Mesangial cell (primary cell): ENCODE results near the gene NME3. TPM values are rescaled to one million over a fixed set of nuclear protein-coding genes. Genes with fewer than 3 reads are reported as not detected.

Experiments used
- total RNA-seq: library from RNA; depleted of rRNA; stranded (reverse); fragments of >200 nt; gene quantifications from 2 replicates; pipeline ENCODE4 v1.2.3, GENCODE V29; 2015

The NME3 gene
- 61.8 and 131 TPM in 2 replicates for total RNA-seq

DNA sequence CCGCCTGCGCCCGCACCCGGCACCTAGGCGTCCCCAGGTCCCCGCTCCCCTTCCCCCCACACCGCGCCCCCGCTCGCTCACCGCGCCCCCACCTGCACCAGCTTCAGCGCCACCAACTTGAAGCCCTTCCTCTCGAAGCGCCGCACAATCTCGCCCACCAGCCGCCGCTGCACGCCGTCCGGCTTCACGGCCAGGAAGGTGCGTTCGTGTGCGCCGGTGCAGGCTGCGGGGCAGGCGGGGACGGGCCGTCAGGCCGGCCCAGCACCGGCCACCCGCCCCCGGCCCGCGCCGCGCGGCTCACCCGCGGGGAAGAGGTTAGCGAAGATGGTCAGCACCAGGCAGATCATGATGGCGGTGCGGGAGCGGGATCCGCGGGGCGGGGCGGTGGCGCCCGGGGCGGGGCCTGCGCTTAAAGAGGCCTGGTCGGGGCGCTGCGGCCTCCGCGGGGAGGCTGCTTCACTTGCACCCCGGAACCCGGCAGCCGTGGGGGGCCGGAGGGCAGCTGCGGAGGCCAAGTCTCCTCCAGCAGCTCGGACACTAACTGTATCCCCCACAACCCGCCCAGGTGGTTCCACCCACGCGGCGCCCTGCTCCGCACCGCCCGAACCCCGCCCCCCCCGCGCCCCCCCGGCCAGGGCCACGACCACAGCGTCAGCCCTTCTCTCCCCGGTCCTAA, at the start of gene NME3:
Gene NME3 (minus strand): TSS at position 356 of the 676 bp plus-strand sequence. CDS start 9 bp downstream, at position 347.

DNA sequence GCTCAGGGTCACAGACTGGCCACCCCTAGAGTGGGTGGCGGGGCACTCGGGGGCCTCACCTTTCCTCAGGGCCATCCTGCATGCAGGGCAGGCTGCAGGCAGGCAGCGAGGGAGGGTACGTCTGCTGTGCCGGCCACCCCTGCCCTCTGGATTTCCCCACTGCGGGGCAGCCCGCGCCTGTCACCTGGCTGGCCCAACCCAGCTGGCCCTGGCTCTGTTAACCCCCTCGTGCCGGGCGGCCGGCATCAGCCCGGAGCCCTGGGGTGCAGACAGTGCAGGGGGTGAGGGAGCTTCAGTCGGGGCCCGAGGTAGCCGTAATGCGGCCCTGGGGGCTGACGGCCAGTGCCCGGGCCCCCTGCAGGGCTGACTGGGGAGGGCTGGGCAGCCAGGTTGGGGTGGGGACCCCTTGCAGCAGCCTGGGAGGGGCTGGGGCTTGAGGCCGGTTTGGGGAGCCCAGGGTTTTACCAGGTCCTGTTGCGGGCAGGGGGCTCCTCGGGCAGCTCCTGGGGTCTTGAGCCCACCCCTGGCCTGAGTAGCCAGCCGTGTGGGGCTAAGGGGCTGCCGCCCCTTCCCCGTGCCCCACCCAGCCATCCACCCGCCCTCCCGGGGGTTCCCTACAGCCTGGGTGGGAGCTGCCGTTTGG, 22.4 kb upstream of the NME3 start, which contains the start of gene IGFALS:
Gene IGFALS (minus strand): TSS at position 128 of the 643 bp plus-strand sequence. CDS start 53 bp downstream, at position 75.

DNA sequence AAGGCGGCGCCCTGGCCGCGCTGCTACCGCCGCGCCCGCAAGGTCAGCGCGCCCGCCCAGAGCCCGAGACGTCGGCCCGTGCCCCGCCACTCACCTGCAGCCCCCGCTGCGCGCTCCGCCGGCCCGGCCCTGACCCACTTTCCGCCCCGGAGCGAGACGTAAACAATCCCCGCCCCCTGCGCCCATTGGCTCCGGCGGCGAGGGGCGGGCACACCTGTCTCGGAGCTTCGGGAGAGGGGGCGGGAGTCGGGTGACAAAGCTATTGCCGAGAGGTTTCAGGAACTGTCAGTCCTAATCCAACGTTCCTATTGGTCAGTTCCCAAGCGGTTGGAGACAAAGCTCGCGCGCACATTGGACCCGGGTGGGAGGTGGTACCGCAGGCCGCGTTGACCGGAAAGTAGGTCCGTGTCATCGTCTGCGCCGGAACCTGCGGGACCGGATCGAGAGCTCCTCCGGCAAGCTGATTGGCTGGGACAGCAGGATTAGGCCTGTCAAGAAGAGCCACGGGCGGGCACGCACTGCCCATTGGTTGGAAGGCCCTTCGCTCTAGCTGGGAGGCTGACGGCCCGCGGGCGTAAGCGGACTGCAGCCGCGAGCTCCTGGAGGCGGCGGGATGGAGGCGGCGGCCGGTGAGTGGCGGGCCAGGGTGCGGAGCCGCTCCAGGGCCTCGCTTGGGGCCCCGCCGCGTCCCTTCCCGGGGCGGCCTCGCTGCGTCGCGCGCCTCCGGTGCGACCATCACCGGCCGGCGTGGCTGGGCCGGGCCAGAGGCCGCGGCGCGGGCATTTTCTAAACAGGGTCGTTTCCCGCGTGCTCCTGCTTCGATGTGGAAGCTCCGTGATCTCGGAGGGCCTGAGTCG, 11.3 kb upstream of the NME3 start, which contains the start of the genes NUBP2 and SPSB3:
Gene NUBP2 (plus strand): TSS at position 553 of the 857 bp plus-strand sequence. CDS start 61 bp downstream, at position 614.
Gene SPSB3 (minus strand): TSS at position 164 of the 857 bp plus-strand sequence. CDS start 1,088 bp downstream, outside the sequence.

DNA sequence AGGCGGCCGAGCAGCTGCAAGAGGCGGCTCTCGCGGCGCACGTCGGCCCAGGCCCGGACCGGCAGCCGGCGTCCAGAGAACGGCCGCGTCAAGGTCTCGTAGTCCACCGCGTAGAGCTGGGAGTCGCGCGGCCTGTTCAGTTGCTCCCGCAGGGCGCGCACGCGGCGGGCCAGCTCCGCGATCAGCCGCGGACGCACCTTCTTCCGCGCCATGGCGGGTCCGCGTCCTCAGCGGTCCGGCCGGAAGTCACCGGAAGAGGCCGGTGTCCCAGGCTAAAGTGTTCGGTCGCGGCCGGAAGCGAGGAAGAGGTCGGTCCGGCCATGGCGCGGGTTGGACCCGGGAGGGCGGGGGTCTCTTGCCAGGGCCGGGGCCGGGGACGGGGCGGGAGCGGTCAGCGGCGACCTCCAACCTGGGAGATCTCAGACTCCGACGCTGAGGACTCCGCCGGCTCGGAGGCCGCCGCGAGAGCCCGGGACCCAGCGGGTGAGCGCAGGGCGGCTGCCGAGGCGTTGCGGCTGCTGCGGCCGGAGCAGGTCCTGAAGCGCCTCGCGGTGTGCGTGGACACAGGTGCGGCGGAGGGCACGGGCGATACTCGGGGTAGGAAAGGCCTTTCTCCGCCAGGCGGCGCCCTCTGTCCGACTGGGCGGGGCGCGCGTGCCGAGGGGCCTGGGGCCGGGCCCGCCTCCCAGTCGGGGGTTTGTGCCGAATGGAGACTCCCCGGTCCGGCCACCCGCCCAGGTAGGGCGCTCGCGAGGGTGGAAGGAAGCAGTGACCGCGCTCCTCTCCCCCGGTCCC, 1.8 kb upstream of the NME3 start, which contains the start of gene MRPS34:
Gene MRPS34 (minus strand): TSS at position 227 of the 795 bp plus-strand sequence. CDS start 15 bp downstream, at position 212.

DNA sequence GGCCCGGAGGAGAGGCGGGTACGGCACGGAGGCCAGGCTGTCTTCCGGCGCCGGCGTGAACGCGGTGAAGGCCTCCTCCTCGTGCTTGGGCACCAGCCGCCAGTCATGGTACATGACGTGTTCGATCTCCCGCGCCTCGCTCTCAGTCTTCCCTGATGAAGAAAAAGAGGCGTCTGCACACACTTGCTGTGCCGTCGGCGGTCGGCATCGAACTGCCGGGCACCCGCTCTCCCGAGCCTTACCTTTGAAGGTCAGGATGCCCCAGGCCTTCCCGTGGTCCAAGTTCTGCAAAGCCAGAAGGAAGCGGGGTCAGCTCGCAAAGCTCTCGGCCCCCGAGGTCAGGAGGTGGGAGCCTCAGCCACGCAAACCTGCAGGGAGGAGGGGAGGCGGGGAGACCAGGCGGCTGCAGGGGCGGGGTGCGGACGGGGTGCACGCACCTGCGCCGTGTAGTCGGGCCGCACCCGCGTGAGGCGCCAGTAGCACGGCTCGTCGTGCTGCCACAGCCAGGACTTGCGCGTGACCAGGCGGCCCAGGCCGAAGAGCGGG, 1.1 kb upstream of the NME3 start, which contains the start of gene EME2:
Gene EME2 (plus strand): TSS at position 449 of the 546 bp plus-strand sequence. CDS start 418 bp downstream, outside the sequence.

Other genes starting within 250 kb of the NME3 start
- gene TMEM204, start 237.9 kb downstream of the NME3 start, total RNA-seq: 1.6 and 4.4 TPM in 2 replicates
- 8.5 and 35.9 TPM in 2 replicates for gene IFT140, start 159.5 kb downstream of the NME3 start, total RNA-seq
- gene CRAMP1, start 159.2 kb downstream of the NME3 start, total RNA-seq: 8.5 and 10.3 TPM in 2 replicates
- 119 and 173 TPM in 2 replicates for gene JPT2, start 93.3 kb downstream of the NME3 start, total RNA-seq
- 25.1 and 61.5 TPM in 2 replicates for gene MAPK8IP3, start 65.3 kb downstream of the NME3 start, total RNA-seq
- 4.7 and 7.7 TPM in 2 replicates for gene EME2, start 1.3 kb upstream of the NME3 start, total RNA-seq
- 108 and 161 TPM in 2 replicates for gene MRPS34, start 1.6 kb upstream of the NME3 start, total RNA-seq
- gene SPSB3, start 11.0 kb upstream of the NME3 start, total RNA-seq: 37.5 and 99.8 TPM in 2 replicates
- gene NUBP2, start 11.4 kb upstream of the NME3 start, total RNA-seq: 86.8 and 113 TPM in 2 replicates
- gene IGFALS, start 22.2 kb upstream of the NME3 start, total RNA-seq: 0.25 TPM in 1 of 2 replicates, not detected in the other
- gene HAGH, start 55.3 kb upstream of the NME3 start, total RNA-seq: 89.5 and 114 TPM in 2 replicates
- gene FAHD1, start 55.7 kb upstream of the NME3 start, total RNA-seq: 77.9 and 83.8 TPM in 2 replicates
- gene MEIOB, start 100.6 kb upstream of the NME3 start, total RNA-seq: 3.6 and 3.8 TPM in 2 replicates
- gene HS3ST6, start 146.9 kb upstream of the NME3 start, total RNA-seq: not detected in 2 replicates
- gene MSRB1, start 171.7 kb upstream of the NME3 start, total RNA-seq: 20.5 and 27.7 TPM in 2 replicates
- gene RPL3L, start 183.1 kb upstream of the NME3 start, total RNA-seq: not detected in 2 replicates
- 334 and 388 TPM in 2 replicates for gene NDUFB10, start 188.0 kb upstream of the NME3 start, total RNA-seq
- gene RPS2, start 193.3 kb upstream of the NME3 start, total RNA-seq: 4,197 and 4,785 TPM in 2 replicates
- 0.16 TPM in 1 of 2 replicates, not detected in the other for gene RNF151, start 195.3 kb upstream of the NME3 start, total RNA-seq
- 56.8 and 104 TPM in 2 replicates for gene TBL3, start 200.5 kb upstream of the NME3 start, total RNA-seq
- 0.25 TPM in 1 of 2 replicates, not detected in the other for gene NOXO1, start 209.9 kb upstream of the NME3 start, total RNA-seq
- gene GFER, start 212.7 kb upstream of the NME3 start, total RNA-seq: 31.9 and 34.9 TPM in 2 replicates
- gene SYNGR3, start 218.4 kb upstream of the NME3 start, total RNA-seq: 4.6 and 10.0 TPM in 2 replicates
- gene ZNF598, start 238.3 kb upstream of the NME3 start, total RNA-seq: 42.7 and 46.6 TPM in 2 replicates
- gene NPW, start 248.2 kb upstream of the NME3 start, total RNA-seq: 4.4 and 5.7 TPM in 2 replicates